Heart right ventricle (tissue), 16 donors: Measurements from ENCODE around the gene LMTK2. TPM values are rescaled to one million over a fixed set of nuclear protein-coding genes. Genes with fewer than 3 reads are reported as not detected.

ENCODE experiments used
- ATAC-seq, 8 donors: fragments of 200-7000 bp; cut with Tn5 transposase; one replicate each; pipeline ENCODE4 v1.9.1; 2020; ENCODE audit warnings: mild to moderate bottlenecking in 8 of 8, moderate library complexity in 8 of 8, moderate number of reproducible peaks in 1 of 8
- DNase-seq, 2 donors: peaks; one replicate each; pipeline ENCODE4 v3.0.0-alpha.2; 2020
- H3K27ac ChIP-seq, 10 donors: fragments of 200-600 bp; sonication (generic) in 2 of 10; one replicate each; pipeline versions ENCODE4 v1.5.0 to v1.8.0; 2020 to 2022; ENCODE audit warnings: mild to moderate bottlenecking in 3 of 10
- H3K27me3 ChIP-seq, 7 donors: fragments of 200-600 bp; one replicate each; pipeline ENCODE4 v1.8.0; 2021 to 2022; ENCODE audit warnings: mild to moderate bottlenecking in 2 of 7
- H3K36me3 ChIP-seq, 9 donors: fragments of 200-600 bp; sonication (generic) in 1 of 9; one replicate each; pipeline versions ENCODE4 v1.5.0 to v1.8.0; 2020 to 2022; ENCODE audit warnings: mild to moderate bottlenecking in 2 of 9
- H3K4me1 ChIP-seq, 9 donors: fragments of 200-600 bp; sonication (generic) in 1 of 9; one replicate each; pipeline versions ENCODE4 v1.5.0 to v1.8.0; 2020 to 2022; ENCODE audit warnings: mild to moderate bottlenecking in 4 of 9
- H3K4me3 ChIP-seq, 10 donors: fragments of 200-600 bp; sonication (generic) in 2 of 10; one replicate each; pipeline versions ENCODE4 v1.5.0 to v1.8.0; 2020 to 2022; ENCODE audit warnings: mild to moderate bottlenecking in 7 of 10, moderate library complexity in 2 of 10
- H3K9me3 ChIP-seq, 11 donors: fragments of 200-600 bp in 10 of 11; sonication (generic) in 2 of 11; one replicate each; pipeline versions ENCODE4 v1.5.0 to v1.8.0; 2013 to 2022; ENCODE audit warnings: mild to moderate bottlenecking in 2 of 11, control low read depth in 1 of 11, moderate library complexity in 1 of 11
- CTCF ChIP-seq, 9 donors: fragments of 200-600 bp; sonication (generic) in 2 of 9; IDR thresholded peaks; one replicate each; pipeline versions ENCODE4 v1.5.0 to v1.8.0; 2021 to 2022; ENCODE audit warnings: antibody characterized with exemption in 9 of 9, mild to moderate bottlenecking in 5 of 9, moderate library complexity in 1 of 9
- whole genome bisulfite sequencing, 2 donors: extraction: QIAGEN DNeasy Blood & Tissue Kit; methylation state at CpG; one replicate each; pipeline ENCODE4 v1.1.7; 2013; ENCODE audit warnings: inconsistent platforms in 1 of 2; 5-methylcytosine and 5-hydroxymethylcytosine counted together
- intact Hi-C, 10 donors: fragments of 100-400 bp; cut with DNase I; formaldehyde crosslinking; loops; one replicate each; pipeline versions ENCODE4 v1.11.1 to v1.14.2; 2022
- polyA plus RNA-seq, 2 donors: library from polyadenylated mRNA; stranded (reverse); fragments of 200-250 nt; gene quantifications; one replicate each; pipeline ENCODE4 v1.2.3, GENCODE V29; 2013
- total RNA-seq, 10 donors: library from RNA; stranded (reverse); fragmentation: NEBNext Ultra II Directional in 3 of 10; extraction: Animal tissue kit (Norgen Biotek cat#: 25700) in 3 of 10; gene quantifications; one replicate each; pipeline versions ENCODE4 v1.2.1 to v1.2.4, GENCODE V29; 2021 to 2023
- donor health status: Arrhythmogenic right ventricular cardiomyopathy.
- donor health status: ischemic (EF 13 %, LVEDD 7.1; RV severe dilation, severe dysfunction).
- donor health status: healthy with polysubstance abuse.
- donor health status: DM: no; HTN: yes; CAD: no.
- donor health status: DM: no; HTN: no; CAD: no.
- donor health status: ischemic (EF 25% LVEDD 6.9; RV normal size, moderate dysfunction).
- donor health status: ischemic (EF 25% LVEDD 5.7; RV mildly dilated, moderate dysfunction).
- donor health status: healthy.
- donor health status: DM: yes; HTN: yes; CAD: no.
- donor health status: Ischemic cardiomyopathy.
- donor health status: ischemic (EF 35%, LVEDD 5.7; RV mildly dilated, moderate dysfunction).
- donor health status: nonischemic (EF 11% LVEDD 7.7; RV severe dilation, severe dysfunction).
- donor health status: DM: yes; HTN: yes; CAD: no.
- donor health status: PGD.
- donor health status: ischemic (EF 29% LVEDD 5.4; RV normal size, mild dysfunction).
- donor health status: nonischemic (EF 23%, LVEDD 6.1; RV moderate dilation, normal function).

Gene LMTK2
- total and polyA plus RNA-seq, 12 donors = 2.9 to 50.2 (median 27.0) TPM

GRCh38 chr7:98163269-98163668, 56.6 kb downstream of the LMTK2 start:
- peaks cover 0 to 18% (median 5%) of the 10 kb centered on the region in 9 donors for H3K4me1 ChIP-seq
- no peaks in the 10 kb centered on the region for H3K27me3 ChIP-seq
- no peaks in the 10 kb centered on the region for H3K9me3 ChIP-seq
- H3K27ac ChIP-seq = no peak overlapping the region
- WGBS, 2 donors = 72 to 88% methylated on average over 7 of the region's 7 CpGs
- no peak for ATAC-seq
- intact Hi-C loops = no loop called here
- DNase-seq = no peak
- no peak overlapping the region for H3K4me3 ChIP-seq
- TF ChIP-seq CTCF (IDR thresholded peaks at IDR 0.05) = no peak
- H3K36me3 ChIP-seq = peaks cover 0 to 32% (median 0%) of the 10 kb centered on the region in 9 donors

GRCh38 chr7:98163704-98164494, 57.2 kb downstream of the LMTK2 start:
- H3K27me3 ChIP-seq = no peaks in the 10 kb centered on the region
- intact Hi-C loops = loop anchor here in 2 of 10 donors (1.0 to 2.0 kb wide), 2 partner anchors 61 to 143 kb away; no protein-coding TSS in a partner anchor

GRCh38 chr7:98165827-98166667, 59.4 kb downstream of the LMTK2 start:
- no peak overlapping the region for H3K27ac ChIP-seq
- TF ChIP-seq CTCF (IDR thresholded peaks at IDR 0.05) = peak; percentile 25 to 81 (median 71)
- no peaks in the 10 kb centered on the region for H3K27me3 ChIP-seq
- ATAC-seq (peak; percentile 50 to 81 (median 70)), DNase-seq (peak; percentile 50 to 55)
- WGBS, 2 donors = 57 to 68% methylated on average over 13 to 18 of the region's 18 CpGs
- H3K9me3 ChIP-seq = no peaks in the 10 kb centered on the region
- H3K4me1 ChIP-seq = peaks cover 0 to 37% (median 9%) of the 10 kb centered on the region in 9 donors
- intact Hi-C loops = loop anchor here in 5 of 10 donors (1.0 to 5.0 kb wide), 6 partner anchors 43 to 144 kb away; partner anchors contain the start of gene LMTK2 (in 3 of the 5)
- no peak overlapping the region for H3K4me3 ChIP-seq
- peaks cover 0 to 14% (median 0%) of the 10 kb centered on the region in 9 donors for H3K36me3 ChIP-seq

More at GRCh38 chr7:98163704-98164494, 57.2 kb downstream of the LMTK2 start:
- Histone ChIP-seq H3K36me3 (peaks cover 0 to 25% (median 0%) of the 10 kb centered on the region in 9 donors), H3K4me1 (peaks cover 0 to 23% (median 6%) of the 10 kb centered on the region in 9 donors), H3K4me3 (no peak overlapping the region), H3K9me3 (no peaks in the 10 kb centered on the region), H3K27ac (no peak overlapping the region)
- DNase-seq (no peak), ATAC-seq (peak in 1 of 8 donors; percentile 18)
- WGBS, 2 donors = 59 to 68% methylated on average over 16 of the region's 16 CpGs
- TF ChIP-seq CTCF (IDR thresholded peaks at IDR 0.05) = no peak

- intact Hi-C loops = loop anchor here in 5 of 10 donors (1.0 to 5.0 kb wide), 4 partner anchors 59 to 144 kb away; partner anchors contain the start of gene LMTK2 (in 3 of the 5)
- Histone ChIP-seq H3K27me3 (no peaks in the 10 kb centered on the region), H3K36me3 (peaks cover 0 to 20% (median 4%) of the 10 kb centered on the region in 9 donors), H3K9me3 (no peaks in the 10 kb centered on the region), H3K27ac (no peak overlapping the region), H3K4me1 (peaks cover 0 to 37% (median 9%) of the 10 kb centered on the region in 9 donors), H3K4me3 (no peak overlapping the region)
- DNase-seq (no peak), ATAC-seq (no peak)
- TF ChIP-seq CTCF (IDR thresholded peaks at IDR 0.05) = no peak
- WGBS, 2 donors = 84 to 87% methylated on average over 2 of the region's 2 CpGs
Observed at GRCh38 chr7:98166668-98166970, 60.0 kb downstream of the LMTK2 start.
